GM12801 (cell line): ENCODE measurements around the gene HOXD12.

Experiments
- CTCF ChIP-seq: IDR thresholded peaks from one replicate; pipeline ENCODE4 v1.5.1; 2011; ENCODE audit warnings: control low read depth; ENCODE audit not compliant: insufficient read length; ENCODE audit errors: extremely low read depth

HOXD12 gene

GRCh38 chr2:176099728-176100546, at the start of gene HOXD12:
TSS of gene HOXD12 (plus strand) at chr2:176099795. CDS start at chr2:176099802, 7 bp downstream.
- TF ChIP-seq CTCF: no peak

GRCh38 chr2:176056406-176056805, 43.2 kb upstream of the HOXD12 start:
- no peak for TF ChIP-seq CTCF

GRCh38 chr2:176063958-176064357, 35.6 kb upstream of the HOXD12 start:
- TF ChIP-seq CTCF: no peak

- no peak for TF ChIP-seq CTCF
Measured at GRCh38 chr2:176066645-176067588, 32.7 kb upstream of the HOXD12 start.

GRCh38 chr2:176067589-176068418, 31.8 kb upstream of the HOXD12 start:
- no peak for TF ChIP-seq CTCF

- TF ChIP-seq CTCF: no peak
Measured at GRCh38 chr2:176068419-176068832, 31.2 kb upstream of the HOXD12 start.
